Measurements from ENCODE around the gene FSTL4.

- no peak for TF ChIP-seq CTCF (IDR thresholded peaks at IDR 0.05)
- TF ChIP-seq POLR2A (IDR thresholded peaks at IDR 0.05), result no peak
Measured at GRCh38 chr5:133244242-133244641, 368.1 kb downstream of the FSTL4 start.
